Measurements from ENCODE around the gene DNAJB11.
"Not testable (repeated sequence)": the region's sequence is repeated elsewhere in the genome, so short reads cannot be mapped to it uniquely, and the experiment has no call there.

DNA sequence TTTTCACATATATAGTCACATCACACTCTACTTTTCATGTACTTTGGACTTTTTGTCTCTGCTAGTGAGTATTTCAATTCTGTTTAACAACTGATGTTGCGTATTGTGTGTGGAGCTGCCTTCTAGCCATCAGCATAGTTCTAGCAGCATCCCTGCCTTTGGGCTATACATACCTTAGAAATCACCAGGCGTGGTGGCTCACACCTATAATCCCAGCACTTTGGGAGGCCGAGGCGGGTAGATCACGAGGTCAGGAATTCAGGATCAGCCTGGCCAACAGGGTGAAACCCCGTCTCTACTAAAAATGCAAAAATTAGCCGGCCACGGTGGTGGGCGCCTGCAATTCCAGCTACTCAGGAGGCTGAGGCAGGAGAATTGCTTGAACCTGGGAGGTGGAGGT lies 15.7 kb downstream of the DNAJB11 start:
- TF ChIP-seq, protein P1, sequence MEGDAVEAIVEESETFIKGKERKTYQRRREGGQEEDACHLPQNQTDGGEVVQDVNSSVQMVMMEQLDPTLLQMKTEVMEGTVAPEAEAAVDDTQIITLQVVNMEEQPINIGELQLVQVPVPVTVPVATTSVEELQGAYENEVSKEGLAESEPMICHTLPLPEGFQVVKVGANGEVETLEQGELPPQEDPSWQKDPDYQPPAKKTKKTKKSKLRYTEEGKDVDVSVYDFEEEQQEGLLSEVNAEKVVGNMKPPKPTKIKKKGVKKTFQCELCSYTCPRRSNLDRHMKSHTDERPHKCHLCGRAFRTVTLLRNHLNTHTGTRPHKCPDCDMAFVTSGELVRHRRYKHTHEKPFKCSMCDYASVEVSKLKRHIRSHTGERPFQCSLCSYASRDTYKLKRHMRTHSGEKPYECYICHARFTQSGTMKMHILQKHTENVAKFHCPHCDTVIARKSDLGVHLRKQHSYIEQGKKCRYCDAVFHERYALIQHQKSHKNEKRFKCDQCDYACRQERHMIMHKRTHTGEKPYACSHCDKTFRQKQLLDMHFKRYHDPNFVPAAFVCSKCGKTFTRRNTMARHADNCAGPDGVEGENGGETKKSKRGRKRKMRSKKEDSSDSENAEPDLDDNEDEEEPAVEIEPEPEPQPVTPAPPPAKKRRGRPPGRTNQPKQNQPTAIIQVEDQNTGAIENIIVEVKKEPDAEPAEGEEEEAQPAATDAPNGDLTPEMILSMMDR (IDR thresholded peaks at IDR 0.05; ENCODE audit: insufficient read depth, low read depth, low read length) = not testable (repeated sequence)
- not testable (repeated sequence) for TF ChIP-seq EZH2 (IDR thresholded peaks at IDR 0.05; ENCODE audit: insufficient read depth, low read length)

All from astrocyte (in vitro differentiated cells and primary cell).